ENCODE data around the gene MAD1L1.
"Not testable (repeated sequence)": the region's sequence is repeated elsewhere in the genome, so short reads cannot be mapped to it uniquely, and the experiment has no call there.

The MAD1L1 gene

DNA sequence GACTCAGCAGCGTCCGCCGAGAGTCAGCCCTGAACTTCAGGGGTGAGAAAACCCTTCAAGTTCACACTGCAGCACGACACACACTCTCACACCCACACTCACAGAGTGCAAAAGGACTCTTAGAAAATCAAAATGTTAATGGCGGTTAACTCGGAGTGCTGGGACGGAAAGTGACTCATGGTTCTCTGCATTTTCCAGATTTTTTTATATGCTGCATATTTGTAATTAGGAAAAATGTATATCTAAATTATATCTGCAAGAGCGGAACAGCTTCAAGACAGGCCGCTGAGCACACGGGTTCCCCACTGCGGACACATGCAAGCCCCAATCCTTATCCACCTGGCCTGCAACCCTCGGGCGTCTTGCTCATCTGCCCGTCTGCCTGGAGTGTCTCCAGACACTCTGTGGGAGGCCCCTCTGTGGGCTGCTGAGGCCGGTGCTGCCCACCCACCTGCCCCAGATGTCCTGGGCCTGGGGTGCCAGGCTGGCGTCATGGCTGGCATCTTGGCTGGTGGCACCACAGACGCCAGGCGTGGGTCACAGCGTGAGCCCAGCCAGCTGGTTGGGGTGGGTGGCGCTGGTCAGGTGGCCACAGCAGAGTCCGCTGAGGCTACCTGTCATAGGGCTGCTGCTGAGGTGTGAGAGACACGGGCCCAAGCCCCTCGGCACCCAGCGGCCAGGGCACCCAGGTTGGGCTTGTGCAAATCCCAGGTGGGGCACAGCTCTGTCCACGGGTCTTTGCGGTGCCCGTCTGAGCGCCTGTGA, 407.7 kb downstream of the MAD1L1 start:
- DNase-seq (ENCODE audit: low read depth, low spot score), result not testable (repeated sequence)

DNA sequence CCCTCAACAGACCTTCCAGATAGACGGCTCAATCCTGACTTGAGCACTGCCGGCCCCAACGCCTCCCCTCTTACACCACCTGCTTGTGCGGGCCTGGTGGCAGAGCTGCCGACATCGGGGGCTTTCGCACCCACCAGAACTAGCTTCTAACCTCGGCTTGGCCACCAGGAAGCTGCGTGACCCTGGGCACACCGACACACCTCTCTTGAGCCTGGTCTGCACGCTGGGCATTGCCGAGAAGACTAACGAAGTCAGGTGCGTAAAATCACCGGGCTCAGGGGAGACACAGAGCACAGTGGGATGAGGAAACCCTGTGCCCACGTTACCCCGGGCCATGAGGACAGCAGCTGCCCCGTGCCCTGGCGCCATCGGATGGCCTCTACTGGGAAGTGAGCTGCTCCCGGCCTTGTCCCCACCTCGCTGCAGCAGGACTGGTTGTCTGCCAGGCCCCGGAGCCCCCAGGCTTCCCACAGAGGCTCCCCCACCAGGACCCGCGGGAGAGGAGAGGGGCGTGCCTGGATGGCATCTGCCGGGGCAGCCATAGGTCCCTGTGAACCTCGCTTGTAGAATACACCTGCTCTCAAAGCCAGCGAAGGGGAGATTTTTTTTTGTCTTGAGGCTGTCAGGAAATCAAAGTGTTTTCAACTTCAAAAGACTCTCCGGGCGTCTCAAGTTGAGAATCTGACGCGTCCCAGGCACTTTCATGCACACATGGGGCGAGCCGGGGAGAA, 408.4 kb downstream of the MAD1L1 start:
- DNase-seq (ENCODE audit: low read depth, low spot score), result not testable (repeated sequence)

DNA sequence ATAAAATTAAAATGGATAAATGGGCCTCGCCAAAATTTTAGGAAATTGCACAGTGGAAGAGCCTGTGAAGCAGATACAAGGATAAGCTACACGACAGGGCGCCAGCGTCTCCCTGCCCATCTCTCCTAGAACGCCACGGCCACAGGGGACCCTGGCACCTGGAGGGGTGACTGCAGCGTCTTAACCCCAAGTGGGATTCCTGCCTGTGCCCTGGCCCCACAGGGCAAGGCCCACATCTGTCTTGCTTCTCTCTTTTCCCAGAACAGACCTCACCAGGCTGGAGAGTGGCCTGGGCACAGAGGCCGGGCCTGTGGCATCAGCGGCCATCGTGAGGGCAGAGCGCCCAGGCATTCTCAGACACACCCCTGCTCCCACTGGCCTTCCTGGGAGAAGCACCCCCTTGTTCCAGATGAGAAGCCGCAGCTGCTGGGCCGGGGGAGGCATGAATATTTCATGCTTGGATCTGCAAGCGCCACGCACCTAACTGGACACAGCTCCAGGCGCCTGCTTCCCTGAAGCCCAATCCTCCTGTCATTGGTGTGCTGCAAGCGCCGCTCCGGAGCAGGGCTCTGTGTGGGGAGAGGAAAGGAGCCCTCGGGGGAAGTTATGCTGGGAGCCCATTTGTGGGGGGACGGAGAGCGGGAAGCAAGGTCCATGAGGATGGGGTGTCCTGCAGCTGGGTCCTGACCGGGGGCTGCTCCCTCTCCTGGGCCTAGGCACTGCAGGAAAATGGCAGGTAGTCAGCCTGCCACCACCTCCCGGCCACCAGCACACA, 409.2 kb downstream of the MAD1L1 start:
- DNase-seq (ENCODE audit: low read depth, low spot score), result no peak

DNA sequence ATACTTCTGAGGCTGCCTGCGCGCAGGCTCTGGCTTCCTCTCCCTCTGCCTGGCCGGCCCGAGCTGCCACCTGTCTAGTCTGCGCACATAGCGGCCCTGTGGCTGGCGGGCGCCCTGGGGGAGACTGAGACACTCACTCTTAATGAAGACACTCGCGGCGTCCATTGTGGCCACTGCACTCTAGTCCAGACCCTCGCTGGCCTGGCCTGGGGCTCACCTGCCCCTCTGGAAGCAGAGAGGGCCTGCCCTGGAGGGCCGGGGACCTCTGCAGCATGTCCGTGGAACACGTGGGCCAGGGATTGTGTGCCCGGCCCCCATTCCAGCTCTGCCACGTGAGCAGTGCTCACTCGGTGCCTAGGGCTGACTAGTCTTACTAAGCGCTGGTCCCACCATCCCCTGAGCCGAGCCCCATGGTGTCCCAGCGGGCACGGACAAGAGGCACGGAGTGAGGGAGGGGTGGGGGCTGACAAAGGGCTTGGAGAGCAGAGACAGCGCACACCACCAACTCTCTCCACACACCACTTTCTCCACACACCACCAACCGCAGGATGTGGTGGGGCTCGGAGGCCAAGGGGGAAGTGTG, 413.4 kb downstream of the MAD1L1 start:
- DNase-seq (ENCODE audit: low read depth, low spot score), result no peak

DNA sequence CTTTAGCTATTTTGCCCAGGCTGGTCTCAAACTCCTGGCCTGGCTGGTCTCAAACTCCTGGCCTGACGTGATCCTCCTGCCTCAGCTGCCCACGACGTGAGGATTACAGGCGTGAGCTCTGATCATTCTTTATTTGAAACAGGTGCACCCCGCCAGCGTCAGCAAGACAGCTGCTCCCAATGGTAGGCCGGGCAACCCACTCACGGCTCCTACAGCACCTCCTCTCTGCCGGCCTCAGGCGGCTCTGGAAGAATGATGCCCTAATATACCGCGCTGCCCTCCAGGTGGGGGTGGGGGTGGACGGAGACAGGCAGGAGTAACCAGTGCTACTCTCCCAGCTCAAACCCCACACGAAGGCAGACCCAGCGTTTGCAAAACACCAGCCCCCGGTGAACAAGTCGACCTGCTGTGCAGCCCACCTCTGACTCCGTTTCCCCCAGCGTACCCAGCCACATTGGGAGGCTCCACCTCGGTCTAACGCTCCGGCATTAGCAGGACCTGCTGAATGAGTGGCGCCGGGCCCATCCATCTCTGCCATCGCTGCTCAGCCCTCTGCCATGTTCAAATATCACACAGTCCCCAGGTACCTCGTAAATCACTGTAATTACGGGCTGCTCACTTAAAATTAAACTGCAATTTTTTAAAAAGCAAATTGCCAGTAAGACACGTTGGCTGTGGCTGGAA, 414.0 kb downstream of the MAD1L1 start:
- no peak for DNase-seq (ENCODE audit: low read depth, low spot score)

DNA sequence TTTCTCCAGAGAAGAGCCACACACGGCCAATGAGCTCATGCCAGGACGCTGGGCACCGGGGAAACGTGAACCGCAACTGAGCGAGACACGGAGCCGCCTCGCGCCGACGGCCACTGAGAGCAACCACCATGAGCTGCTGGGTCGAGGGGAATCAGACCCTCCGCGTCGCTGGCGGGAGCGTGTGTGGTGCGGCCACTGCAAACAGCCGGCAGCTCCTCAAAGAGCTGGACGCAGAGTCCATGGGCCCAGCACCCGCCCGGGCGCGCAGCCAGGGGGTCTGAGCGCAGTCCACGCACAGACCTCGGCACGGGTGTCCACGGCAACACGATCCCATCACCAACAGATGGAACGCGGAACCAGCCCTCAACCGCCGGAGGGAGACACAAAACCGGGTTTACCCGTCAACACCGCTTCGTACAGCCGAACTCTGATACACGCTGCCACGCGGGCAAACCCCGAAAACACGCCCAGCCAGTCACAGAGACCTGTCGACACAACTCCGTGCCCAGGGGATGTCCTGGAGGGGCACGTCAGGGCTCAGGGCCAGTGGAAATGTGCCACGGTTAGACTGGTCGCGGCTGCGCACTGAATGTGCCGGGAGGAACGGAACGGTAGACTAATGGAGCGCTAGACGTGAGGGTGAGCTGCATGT, 415.6 kb downstream of the MAD1L1 start:
- DNase-seq (ENCODE audit: low read depth, low spot score), result no peak

DNA sequence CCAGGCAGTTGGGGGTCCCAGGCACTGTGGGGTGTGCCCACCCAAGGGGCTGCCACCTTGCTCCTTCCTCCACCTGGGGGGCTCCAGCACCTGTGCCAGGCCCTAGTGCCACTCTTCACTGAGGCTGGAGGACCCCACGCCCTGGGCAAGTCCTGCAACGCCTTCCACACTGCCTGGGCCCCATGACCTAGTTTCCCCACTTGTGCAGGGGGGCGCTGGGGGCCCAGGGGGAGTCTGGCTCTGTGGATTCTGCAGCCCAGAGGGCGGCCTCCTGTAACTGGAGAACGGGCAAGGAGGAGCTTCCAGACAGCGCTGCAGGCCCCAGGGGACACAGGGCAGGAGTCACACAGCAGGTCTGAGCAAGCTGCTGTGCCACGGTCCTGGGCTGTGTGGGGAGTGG, 416.3 kb downstream of the MAD1L1 start:
- not testable (repeated sequence) for DNase-seq (ENCODE audit: low read depth, low spot score)

DNA sequence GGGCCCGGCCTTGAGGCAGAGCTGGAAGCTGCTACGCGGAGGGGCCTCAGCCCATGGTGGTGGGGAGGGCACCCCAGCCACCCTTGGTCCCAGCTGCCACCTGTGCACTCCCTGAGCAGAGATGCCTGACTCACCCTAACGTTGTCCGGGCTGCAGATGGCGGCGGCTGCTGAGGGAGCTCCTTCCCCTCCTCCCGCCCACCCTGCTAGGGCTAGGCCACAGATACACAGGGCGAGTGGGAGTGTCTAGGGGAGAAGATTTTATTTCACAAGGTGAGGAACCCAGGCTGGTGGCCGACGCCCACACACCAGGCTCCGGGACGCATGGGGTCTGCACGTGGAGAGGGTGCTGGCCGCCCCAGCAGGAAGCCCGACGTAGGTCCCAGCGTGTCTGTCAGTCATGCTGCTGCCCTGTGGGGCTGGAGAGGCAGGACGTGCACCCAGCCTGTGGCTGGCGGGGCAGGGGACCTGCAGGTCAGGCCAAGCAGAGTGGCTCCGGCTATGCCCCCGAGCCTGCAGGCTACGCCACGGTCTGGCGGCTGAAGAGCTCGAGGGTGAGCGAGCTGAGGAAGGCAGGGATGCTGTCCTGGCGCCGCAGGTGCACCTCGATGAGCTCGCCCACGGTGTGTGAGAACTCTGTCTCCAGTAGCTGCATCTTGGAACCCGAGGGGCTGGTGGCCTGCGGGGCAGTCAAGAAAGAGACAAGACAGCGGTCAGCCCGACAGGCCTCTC, 417.0 kb downstream of the MAD1L1 start:
- not testable (repeated sequence) for DNase-seq (ENCODE audit: low read depth, low spot score)

DNA sequence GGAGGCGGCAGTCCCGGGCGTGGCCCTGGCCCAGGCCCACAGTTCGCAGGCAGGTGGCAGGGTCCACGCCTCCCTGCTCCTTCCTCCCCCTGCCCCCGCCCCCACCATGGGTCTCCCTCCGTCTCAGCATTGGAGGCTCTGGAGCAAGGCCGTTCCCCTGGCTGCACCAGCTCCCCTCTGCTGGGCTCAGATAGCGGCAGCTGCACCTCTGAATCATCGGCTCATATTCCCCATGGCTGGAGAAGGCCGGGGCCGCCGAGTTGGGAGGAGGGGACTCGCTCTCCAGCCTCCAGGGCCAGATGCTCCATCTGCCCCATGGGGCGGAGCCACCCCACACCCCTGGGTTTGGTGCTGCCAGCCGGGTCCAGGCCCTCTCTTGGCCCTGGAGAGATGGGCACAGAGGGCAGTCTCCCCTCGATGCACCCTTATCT, 417.7 kb downstream of the MAD1L1 start:
- DNase-seq (ENCODE audit: low read depth, low spot score), result no peak

DNA sequence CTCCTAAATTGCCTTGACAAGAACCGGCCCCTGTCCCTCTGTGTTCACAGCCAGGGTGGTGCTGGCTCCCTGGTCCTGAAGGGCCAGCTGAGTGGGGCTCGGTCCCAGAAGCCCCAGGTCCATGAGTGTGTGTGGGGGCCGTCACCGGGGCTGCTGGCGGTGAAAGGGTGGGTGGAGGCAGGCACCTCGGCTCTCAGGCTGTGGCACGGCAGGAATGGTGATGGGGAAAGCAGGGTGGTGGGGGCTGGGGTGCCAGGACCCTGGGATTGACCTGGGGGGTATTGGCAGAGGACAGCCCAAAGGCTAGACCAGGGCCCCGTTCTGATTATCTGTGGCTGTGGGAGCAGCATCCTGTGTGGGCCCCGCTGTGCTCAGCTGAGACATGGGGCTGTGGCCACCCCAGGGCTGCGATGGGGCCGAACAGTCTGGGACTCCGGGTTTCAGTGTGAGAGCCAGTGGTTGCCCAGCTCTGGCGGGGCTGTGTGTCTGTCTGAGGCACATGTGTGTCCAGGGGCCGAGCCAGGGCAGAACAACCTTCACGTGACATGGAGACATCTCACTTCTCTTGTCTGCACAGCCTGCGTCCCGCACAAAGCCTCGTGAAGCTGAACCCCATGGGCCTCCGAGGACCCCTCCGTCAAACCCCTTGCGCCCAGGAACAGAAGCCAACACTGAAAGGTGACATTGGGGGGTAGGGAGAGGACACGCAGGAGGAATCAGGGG, 418.5 kb downstream of the MAD1L1 start:
- no peak for DNase-seq (ENCODE audit: low read depth, low spot score)

DNA sequence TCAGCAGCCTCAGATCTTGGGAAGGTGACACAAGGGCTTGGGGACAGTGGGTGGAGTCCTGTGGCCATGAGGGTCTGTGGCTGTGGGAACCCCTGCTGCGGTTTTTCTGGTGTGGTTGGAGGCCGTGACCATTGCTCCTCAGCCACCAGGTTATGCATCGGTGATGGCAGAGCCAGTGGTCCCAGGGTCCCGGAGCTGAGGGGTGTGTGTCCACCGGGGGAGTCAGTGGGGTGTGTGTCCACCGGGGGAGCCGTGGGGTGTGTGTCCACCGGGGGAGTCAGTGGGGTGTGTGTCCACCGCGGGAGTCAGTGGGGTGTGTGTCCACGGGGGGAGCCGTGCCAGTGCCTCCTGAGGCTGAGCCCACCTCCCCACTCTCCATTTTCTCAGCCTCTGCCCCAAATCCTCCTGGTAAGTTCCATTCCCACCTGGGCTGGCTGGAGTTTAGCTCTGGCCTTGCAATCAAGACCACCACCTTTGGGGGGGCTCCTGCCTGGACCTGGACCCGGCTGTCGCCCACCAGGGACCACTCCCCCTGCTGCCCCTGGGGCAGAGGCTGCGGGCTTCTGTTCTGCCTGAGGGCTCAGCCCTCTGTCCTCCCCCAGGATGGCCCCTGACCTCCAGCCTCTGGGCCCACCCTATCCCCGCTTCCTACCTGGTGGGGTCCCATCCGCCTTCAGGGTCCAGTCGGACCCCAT, 419.2 kb downstream of the MAD1L1 start:
- no peak for DNase-seq (ENCODE audit: low read depth, low spot score)

DNA sequence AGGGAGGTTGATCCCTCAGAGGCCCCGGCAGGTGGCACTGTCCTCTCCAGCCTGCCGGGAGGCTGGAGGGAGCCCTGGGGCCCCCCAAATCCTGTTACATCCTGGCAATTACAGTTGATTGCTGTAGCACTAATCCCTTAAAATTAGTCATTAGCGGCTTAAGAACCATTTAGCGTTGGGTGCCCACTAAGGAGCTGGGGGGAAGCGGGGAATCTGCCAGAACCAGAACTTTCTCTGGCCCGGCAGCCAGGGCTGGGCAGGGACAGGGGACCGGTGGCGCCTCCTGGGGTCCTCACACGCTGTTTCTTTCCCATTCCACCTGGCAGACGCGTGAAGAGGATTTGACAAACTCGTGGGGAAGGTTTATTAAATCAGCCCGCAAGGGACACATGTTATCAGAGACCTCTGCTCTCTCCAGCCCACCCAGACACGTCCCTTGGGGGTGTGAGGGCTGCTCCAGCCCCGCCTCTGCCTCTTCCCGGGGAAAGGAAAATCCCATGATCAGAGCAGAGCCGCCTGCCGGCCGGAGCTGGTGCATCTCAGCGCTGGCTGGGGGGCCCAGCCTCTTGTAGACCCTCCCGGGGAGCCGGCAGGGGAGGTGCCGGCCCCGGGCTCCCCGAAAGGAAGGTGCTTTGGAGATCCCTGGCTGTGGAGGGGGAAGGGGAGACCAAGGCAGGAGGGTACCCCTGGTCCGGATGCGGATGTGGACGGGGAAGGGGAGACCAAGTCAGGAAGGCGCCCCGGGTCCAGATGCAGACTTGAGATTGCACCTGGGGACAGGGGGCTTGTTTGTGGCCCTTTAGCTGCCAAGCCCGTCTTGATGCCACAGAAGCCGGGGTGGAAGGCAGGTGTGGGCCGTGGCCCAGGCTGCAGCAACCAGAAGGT, 420.0 kb downstream of the MAD1L1 start:
- DNase-seq (ENCODE audit: low read depth, low spot score), result no peak

DNA sequence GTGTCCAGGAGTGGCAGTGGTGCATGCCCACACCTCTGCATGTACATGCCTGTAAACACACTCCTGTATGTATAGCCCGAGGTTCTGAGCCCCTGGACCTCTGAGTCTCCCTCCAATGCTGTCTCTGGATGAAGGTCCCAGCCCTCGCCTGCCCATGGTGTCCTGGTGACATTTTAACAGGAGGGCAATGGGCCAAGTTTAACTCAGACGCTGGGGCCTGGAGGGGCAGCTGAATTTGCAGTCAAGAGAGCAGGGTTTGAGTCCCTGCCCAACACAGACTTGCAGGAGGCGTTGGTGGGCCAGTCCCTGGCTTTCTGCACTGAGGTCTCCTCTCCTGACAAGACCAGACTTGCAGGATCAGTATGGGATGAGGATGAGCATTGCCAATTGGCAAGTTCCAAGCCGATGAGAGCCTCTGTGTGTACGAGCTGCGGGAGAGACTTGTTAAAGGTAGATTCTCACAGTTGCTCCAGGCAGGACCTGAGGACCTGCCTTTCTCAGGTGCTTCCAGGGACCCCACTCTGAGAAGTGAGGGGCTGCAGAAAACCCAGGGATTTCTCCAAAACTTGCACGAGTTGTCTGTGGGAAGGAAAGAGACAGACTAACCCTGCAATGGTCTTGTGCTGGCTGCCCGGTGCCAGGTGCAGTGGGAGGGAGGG, 420.8 kb downstream of the MAD1L1 start:
- no peak for DNase-seq (ENCODE audit: low read depth, low spot score)

DNA sequence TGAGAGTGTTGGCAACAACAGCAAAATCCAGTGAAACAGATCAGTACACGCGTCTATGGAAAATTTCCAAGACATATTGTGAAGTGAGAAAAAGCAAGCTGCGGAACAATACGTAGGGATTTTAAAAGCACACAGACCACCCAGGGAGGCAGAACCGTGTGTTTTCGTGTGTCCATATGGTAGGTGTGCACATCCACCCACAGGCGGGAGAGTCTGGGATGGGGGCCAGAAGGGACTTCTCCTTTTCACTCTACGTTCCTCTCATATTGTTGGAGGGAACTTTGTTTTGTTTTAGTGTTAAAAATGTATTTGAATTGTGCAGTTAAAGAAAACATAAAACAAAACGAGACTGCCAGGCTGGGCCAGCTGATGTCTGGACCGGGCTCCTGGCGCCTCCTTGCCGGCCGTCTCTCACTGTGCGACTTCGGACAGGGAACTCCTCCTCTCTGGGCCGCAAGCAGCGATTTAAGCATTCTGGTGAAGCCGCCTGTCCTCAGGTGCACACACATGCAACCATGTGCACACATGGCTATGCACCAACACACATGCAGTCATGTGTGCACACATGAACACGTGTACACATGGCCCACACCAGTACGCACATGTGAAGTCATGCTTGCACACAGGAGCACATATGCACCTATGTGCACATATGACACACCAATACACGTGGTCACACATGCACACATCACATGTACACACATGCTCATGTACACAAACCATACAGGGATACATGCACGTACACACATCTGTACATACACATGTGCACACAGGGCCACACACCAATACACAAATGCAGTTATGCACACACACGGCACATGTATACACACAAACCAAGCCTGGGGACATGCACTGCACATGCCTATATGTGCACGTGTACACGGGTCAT, 421.5 kb downstream of the MAD1L1 start:
- DNase-seq (ENCODE audit: low read depth, low spot score), result no peak

DNA sequence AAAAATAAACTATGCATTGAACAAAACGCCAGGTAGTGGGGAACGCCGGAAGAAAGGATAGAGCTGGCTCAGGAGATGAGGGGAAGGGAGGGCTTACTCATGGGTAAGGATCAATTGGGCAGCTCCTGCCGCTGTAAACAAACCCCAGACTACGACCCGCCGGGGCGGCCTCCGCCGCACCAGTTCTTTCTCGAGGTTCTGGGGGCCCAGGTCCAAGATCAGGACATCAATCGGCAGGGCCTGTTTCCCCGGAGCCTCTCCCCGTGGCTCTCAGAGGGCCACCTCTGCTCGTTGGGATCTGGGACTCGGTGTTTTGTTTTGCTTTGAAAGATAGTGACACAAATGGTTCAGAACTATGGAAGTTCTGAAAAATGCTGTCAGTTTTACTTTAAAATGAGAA, 422.2 kb downstream of the MAD1L1 start:
- no peak for DNase-seq (ENCODE audit: low read depth, low spot score)

DNA sequence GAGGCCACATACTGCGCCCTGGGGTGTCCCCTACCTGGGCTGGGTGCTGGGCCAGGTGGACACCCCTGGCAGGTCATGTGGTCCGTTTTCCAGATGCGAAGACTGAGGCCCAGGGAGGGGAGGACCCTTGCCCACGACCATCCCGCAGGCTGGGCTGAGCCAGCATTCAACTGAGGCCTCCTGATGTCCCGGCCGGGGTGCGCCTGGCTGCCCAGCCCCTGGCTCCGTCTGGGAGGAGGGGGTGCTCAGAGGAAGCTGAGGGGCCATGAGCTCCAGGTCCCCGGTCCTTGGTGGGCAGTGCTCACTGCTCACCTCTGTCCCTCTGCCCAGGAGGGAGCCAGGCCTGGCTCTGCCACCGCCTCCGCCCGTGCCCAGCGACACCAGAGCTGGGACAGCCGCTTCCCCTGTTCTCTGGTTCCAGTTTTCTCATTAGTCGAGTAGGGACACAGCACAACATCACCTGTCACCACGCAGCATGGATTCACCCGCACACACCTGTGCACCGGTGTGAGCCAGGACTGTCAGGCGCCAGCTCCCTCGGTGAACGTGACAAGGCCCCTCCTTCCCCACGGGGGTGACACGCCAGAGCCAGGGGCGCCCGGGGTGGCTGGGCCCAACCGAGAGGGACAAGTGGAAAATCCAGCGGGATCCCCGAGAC, 423.0 kb downstream of the MAD1L1 start:
- DNase-seq (ENCODE audit: low read depth, low spot score), result no peak
